ENCODE data around the gene WNT9A. TPM values are rescaled to one million over a fixed set of nuclear protein-coding genes. Genes with fewer than 3 reads are reported as not detected.

Gene WNT9A
- total RNA-seq, 1 experiment from 2014 or later, result not detected

GRCh38 chr1:227944931-227945890, 2.5 kb downstream of the WNT9A start:
- TF ChIP-seq EZH2 (IDR thresholded peaks at IDR 0.05; ENCODE audit: borderline replicate concordance, low read depth, low read length, poor library complexity, severe bottlenecking) (no peak), CTCF (conservative IDR thresholded peaks at IDR 0.05; ENCODE audit: low read depth, low read length) (no peak)
- no TSS peak for BruUV-seq (replicated peaks)
- DNase-seq (ENCODE audit: low spot score), result no peak
- peaks cover 27% of the 10 kb centered on the region for H3K27me3 ChIP-seq (replicated peaks; ENCODE audit: insufficient read depth, low read depth, low read length, poor library complexity)
- CTCF ChIA-PET, result interaction anchor here (0.6 to 0.7 kb wide), 2 partner anchors 158 to 183 kb away, joined by 3 to 14 read pairs; no protein-coding TSS in a partner anchor
- POLR2A ChIA-PET (ENCODE audit: low non-redundant PET), result interaction anchor here (0.6 kb wide), 1 partner anchor 17 kb away, joined by 4 read pairs; no protein-coding TSS in a partner anchor
- H3K4me3 ChIP-seq (ENCODE audit: low read depth, low read length, poor library complexity, severe bottlenecking), result no peak overlapping the region
- H3K9me3 ChIP-seq (ENCODE audit: low read depth, low read length, poor library complexity, severe bottlenecking), result no peaks in the 10 kb centered on the region
- no peaks in the 10 kb centered on the region for H3K36me3 ChIP-seq (ENCODE audit: insufficient read depth, low read length, poor library complexity, severe bottlenecking)
- peaks cover 6% of the 10 kb centered on the region for H3K4me1 ChIP-seq (ENCODE audit: insufficient read depth, low read length, poor library complexity, severe bottlenecking)
- H3K27ac ChIP-seq (ENCODE audit: low read depth, low read length, poor library complexity, severe bottlenecking), result no peak overlapping the region
- intact Hi-C loops (cut with micrococcal nuclease; ENCODE audit: unreplicated experiment), result no loop called here

GRCh38 chr1:227944090-227944930, 3.4 kb downstream of the WNT9A start:
- ChIA-PET POLR2A (ENCODE audit: low non-redundant PET) (no interaction called here), CTCF (no interaction called here)
- Histone ChIP-seq H3K4me1 (ENCODE audit: insufficient read depth, low read length, poor library complexity, severe bottlenecking) (peaks cover 6% of the 10 kb centered on the region), H3K4me3 (ENCODE audit: low read depth, low read length, poor library complexity, severe bottlenecking) (no peak overlapping the region), H3K27me3 (replicated peaks; ENCODE audit: insufficient read depth, low read depth, low read length, poor library complexity) (peaks cover 27% of the 10 kb centered on the region), H3K9me3 (ENCODE audit: low read depth, low read length, poor library complexity, severe bottlenecking) (no peaks in the 10 kb centered on the region), H3K36me3 (ENCODE audit: insufficient read depth, low read length, poor library complexity, severe bottlenecking) (no peaks in the 10 kb centered on the region), H3K27ac (ENCODE audit: low read depth, low read length, poor library complexity, severe bottlenecking) (no peak overlapping the region)
- TF ChIP-seq CTCF (conservative IDR thresholded peaks at IDR 0.05; ENCODE audit: low read depth, low read length) (no peak), EZH2 (IDR thresholded peaks at IDR 0.05; ENCODE audit: borderline replicate concordance, low read depth, low read length, poor library complexity, severe bottlenecking) (no peak)
- BruUV-seq (replicated peaks), result no TSS peak
- DNase-seq (ENCODE audit: low spot score), result no peak
- intact Hi-C loops (cut with micrococcal nuclease; ENCODE audit: unreplicated experiment), result no loop called here

- H3K4me1 ChIP-seq (ENCODE audit: insufficient read depth, low read length, poor library complexity, severe bottlenecking), result peaks cover 3% of the 10 kb centered on the region
- ChIA-PET CTCF (no interaction called here), POLR2A (ENCODE audit: low non-redundant PET) (no interaction called here)
- intact Hi-C loops (cut with micrococcal nuclease; ENCODE audit: unreplicated experiment), result no loop called here
- no peak overlapping the region for H3K27ac ChIP-seq (ENCODE audit: low read depth, low read length, poor library complexity, severe bottlenecking)
- TF ChIP-seq EZH2 (IDR thresholded peaks at IDR 0.05; ENCODE audit: borderline replicate concordance, low read depth, low read length, poor library complexity, severe bottlenecking) (no peak), CTCF (conservative IDR thresholded peaks at IDR 0.05; ENCODE audit: low read depth, low read length) (no peak)
- H3K27me3 ChIP-seq (replicated peaks; ENCODE audit: insufficient read depth, low read depth, low read length, poor library complexity), result peaks cover 21% of the 10 kb centered on the region
- no peak for DNase-seq (ENCODE audit: low spot score)
- H3K9me3 ChIP-seq (ENCODE audit: low read depth, low read length, poor library complexity, severe bottlenecking), result no peaks in the 10 kb centered on the region
- H3K36me3 ChIP-seq (ENCODE audit: insufficient read depth, low read length, poor library complexity, severe bottlenecking), result no peaks in the 10 kb centered on the region
- no peak overlapping the region for H3K4me3 ChIP-seq (ENCODE audit: low read depth, low read length, poor library complexity, severe bottlenecking)
- BruUV-seq (replicated peaks), result no TSS peak
Measured at GRCh38 chr1:227943381-227944089, 4.2 kb downstream of the WNT9A start.

Measured in A673 (cell line).